Ishikawa (cell line): ENCODE data around the gene SHLD3.

Experiments used
- CEBPB ChIP-seq: IDR thresholded peaks from 2 replicates; pipeline ENCODE4 v1.6.1; 2012
- CREB1 ChIP-seq: IDR thresholded peaks from 2 replicates; pipeline ENCODE4 v1.6.1; 2012; ENCODE audit warnings: low read depth
- EGR1 ChIP-seq: IDR thresholded peaks from 2 replicates; pipeline ENCODE4 v1.6.1; 2012
- EP300 ChIP-seq: IDR thresholded peaks from 2 replicates; pipeline ENCODE4 v1.6.1; 2012; ENCODE audit warnings: borderline replicate concordance
- FOXM1 ChIP-seq: IDR thresholded peaks from 2 replicates; pipeline ENCODE4 v1.6.1; 2012; ENCODE audit warnings: low read depth, borderline replicate concordance
- NFIC ChIP-seq: IDR thresholded peaks from 2 replicates; pipeline ENCODE4 v1.6.1; 2012
- RAD21 ChIP-seq: IDR thresholded peaks from 2 replicates; pipeline ENCODE4 v1.6.1; 2012; ENCODE audit warnings: low read depth
- TAF1 ChIP-seq: IDR thresholded peaks from 2 replicates; pipeline ENCODE4 v1.6.1; 2012; ENCODE audit warnings: low read depth, mild to moderate bottlenecking
- TCF12 ChIP-seq: IDR thresholded peaks from 2 replicates; pipeline ENCODE4 v1.6.1; 2012; ENCODE audit warnings: low read depth
- TEAD4 ChIP-seq: IDR thresholded peaks from 2 replicates; pipeline ENCODE4 v1.6.1; 2012
- YY1 ChIP-seq: IDR thresholded peaks from 2 replicates; pipeline ENCODE4 v1.6.1; 2012; ENCODE audit warnings: low read depth
- ZBTB7A ChIP-seq: IDR thresholded peaks from 2 replicates; pipeline ENCODE4 v1.6.1; 2012; ENCODE audit warnings: low read depth
- TF ChIP-seq, protein P1 (sequence below): IDR thresholded peaks from 2 replicates; pipeline ENCODE4 v1.6.1; 2012
- TF ChIP-seq, protein P2 (sequence below): IDR thresholded peaks from 2 replicates; pipeline ENCODE4 v1.6.1; 2012; ENCODE audit warnings: low read depth, mild to moderate bottlenecking
- TF ChIP-seq, protein P3 (sequence below): IDR thresholded peaks from 2 replicates; pipeline ENCODE4 v1.6.1; 2012

Gene SHLD3, protein sequence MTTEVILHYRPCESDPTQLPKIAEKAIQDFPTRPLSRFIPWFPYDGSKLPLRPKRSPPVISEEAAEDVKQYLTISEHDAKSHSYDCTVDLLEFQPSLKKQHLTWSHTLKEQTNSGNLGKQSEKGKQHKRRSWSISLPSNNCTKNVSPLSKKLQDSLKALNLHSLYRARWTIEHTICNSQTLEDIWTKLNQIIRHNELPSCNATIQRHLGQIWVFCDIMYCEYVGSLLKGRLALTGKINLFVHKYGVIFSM

DNA sequence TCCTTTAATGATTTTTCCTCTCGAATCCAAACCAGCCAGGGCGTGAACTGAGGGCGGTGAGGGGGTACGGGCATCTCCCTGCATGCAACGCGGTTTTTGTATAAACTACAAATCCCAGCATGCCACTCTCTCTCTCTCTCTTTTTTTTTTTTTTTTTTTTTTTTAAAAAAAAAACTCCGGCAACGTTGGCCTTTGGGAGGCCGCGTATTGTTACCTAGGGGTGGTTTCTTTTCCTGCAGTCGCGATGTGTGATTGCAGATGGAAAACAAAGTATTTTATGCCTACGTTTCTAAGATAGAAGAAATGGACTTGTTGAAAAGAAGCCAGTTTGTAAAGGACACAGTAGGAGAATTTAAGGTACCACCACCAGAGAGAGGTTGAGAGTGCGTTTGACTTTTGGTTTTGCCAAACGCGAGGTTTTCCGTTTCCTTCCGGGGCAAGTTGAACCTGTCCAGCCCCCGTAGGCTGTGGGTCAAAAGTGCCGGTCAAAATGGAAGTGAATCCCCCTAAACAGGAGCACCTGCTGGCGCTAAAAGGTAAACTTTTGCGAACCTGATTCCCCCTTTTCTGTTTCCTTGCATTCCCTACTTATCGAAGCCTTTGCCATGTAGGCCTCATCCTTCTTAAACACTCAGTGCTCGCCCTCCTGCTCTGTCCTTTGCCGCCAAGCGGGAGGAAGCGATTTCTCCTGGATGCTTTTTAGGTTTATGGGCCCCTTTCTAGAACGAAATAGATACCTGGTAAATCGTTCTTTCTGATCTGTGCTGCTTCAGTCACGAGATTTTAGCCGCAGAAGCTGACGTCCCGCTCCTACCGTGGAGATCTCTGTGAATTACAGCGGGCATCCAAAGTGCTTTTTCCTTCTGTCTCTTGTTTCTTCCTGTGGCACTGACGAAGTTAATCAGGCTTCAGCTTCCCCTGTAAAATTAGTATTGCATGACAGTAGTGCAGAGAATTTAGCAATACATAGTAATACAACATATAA lies at the start of gene SHLD3, which contains the start of gene TRAPPC13:
Gene SHLD3 (plus strand): TSS at position 457 of the 985 bp plus-strand sequence. CDS start 4,561 bp downstream, outside the sequence.
Gene TRAPPC13 (plus strand): TSS at position 457 of the 985 bp plus-strand sequence. CDS start 34 bp downstream, at position 491.
- TF ChIP-seq EP300 (no peak), TEAD4 (0 out of 2 replicates have a peak, but pooled peaks have one; percentile 9), ZBTB7A (no peak), RAD21 (no peak), TCF12 (no peak), YY1 (peak; percentile 86), NFIC (no peak), CEBPB (peak; percentile 1; the same call in 1 of the 2 replicates), TAF1 (peak; percentile 69), CREB1 (no peak), EGR1 (no peak), FOXM1 (peak; percentile 13; the same call in 1 of the 2 replicates)
- TF ChIP-seq, protein P1, sequence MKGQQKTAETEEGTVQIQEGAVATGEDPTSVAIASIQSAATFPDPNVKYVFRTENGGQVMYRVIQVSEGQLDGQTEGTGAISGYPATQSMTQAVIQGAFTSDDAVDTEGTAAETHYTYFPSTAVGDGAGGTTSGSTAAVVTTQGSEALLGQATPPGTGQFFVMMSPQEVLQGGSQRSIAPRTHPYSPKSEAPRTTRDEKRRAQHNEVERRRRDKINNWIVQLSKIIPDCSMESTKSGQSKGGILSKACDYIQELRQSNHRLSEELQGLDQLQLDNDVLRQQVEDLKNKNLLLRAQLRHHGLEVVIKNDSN: no peak
- TF ChIP-seq, protein P2, sequence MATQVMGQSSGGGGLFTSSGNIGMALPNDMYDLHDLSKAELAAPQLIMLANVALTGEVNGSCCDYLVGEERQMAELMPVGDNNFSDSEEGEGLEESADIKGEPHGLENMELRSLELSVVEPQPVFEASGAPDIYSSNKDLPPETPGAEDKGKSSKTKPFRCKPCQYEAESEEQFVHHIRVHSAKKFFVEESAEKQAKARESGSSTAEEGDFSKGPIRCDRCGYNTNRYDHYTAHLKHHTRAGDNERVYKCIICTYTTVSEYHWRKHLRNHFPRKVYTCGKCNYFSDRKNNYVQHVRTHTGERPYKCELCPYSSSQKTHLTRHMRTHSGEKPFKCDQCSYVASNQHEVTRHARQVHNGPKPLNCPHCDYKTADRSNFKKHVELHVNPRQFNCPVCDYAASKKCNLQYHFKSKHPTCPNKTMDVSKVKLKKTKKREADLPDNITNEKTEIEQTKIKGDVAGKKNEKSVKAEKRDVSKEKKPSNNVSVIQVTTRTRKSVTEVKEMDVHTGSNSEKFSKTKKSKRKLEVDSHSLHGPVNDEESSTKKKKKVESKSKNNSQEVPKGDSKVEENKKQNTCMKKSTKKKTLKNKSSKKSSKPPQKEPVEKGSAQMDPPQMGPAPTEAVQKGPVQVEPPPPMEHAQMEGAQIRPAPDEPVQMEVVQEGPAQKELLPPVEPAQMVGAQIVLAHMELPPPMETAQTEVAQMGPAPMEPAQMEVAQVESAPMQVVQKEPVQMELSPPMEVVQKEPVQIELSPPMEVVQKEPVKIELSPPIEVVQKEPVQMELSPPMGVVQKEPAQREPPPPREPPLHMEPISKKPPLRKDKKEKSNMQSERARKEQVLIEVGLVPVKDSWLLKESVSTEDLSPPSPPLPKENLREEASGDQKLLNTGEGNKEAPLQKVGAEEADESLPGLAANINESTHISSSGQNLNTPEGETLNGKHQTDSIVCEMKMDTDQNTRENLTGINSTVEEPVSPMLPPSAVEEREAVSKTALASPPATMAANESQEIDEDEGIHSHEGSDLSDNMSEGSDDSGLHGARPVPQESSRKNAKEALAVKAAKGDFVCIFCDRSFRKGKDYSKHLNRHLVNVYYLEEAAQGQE: no peak
- TF ChIP-seq, protein P3, sequence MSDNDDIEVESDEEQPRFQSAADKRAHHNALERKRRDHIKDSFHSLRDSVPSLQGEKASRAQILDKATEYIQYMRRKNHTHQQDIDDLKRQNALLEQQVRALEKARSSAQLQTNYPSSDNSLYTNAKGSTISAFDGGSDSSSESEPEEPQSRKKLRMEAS: peak; percentile 46

DNA sequence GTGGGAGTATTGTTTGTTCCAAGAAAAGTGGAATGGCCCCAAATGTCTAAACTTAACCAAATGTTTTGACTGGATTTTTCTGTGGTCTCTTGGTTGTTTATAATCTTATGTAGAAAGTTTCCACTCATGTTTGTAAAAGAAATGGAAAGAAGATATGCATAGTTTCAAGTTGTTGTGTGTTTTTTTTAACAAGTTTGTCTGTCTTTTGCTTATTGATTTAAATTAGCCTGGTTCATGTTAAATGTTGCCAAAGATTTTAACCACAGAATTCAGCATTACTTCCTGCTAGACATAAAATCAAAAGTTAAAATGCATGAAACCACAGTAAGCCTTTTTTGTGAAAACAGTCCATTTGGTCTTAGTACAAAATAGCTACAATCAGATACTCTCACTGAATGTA lies 47.7 kb upstream of the SHLD3 start:
- TF ChIP-seq EGR1: no peak
- TF ChIP-seq TAF1: no peak
- TF ChIP-seq, protein P3: no peak
- no peak for TF ChIP-seq RAD21
- TF ChIP-seq FOXM1: no peak
- TF ChIP-seq, protein P1: no peak
- TF ChIP-seq, protein P2: no peak
- TF ChIP-seq EP300: no peak
- no peak for TF ChIP-seq ZBTB7A
- TF ChIP-seq CEBPB: no peak
- TF ChIP-seq YY1: no peak
- TF ChIP-seq TCF12: no peak
- TF ChIP-seq NFIC: no peak
- no peak for TF ChIP-seq CREB1
- TF ChIP-seq TEAD4: no peak

DNA sequence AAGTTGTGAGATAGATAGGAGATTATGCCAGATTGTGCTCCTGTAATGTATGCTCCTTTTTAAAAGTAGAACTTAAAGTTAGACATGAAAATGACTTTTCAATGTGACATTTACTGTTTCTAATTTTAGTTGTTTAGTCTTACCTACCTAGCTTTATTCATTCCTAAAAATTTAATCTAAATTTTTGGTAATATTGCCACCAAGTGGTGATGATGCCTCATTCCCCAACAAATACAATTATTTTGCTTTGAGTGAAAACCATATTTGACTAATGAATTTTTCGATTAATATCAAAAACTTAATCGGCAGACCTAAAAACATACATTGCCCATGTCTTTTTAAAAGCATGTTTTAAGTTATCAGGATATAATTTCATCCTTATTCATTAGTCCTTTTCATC lies 36.1 kb upstream of the SHLD3 start:
- TF ChIP-seq RAD21: no peak
- no peak for TF ChIP-seq CEBPB
- no peak for TF ChIP-seq TAF1
- no peak for TF ChIP-seq EGR1
- TF ChIP-seq YY1: no peak
- TF ChIP-seq, protein P2: no peak
- no peak for TF ChIP-seq FOXM1
